Neural progenitor cell (in vitro differentiated cells): ENCODE measurements around the gene PRKAG3. TPM values are rescaled to one million over a fixed set of nuclear protein-coding genes. Genes with fewer than 3 reads are reported as not detected.

Source experiments
- DNase-seq: peaks from one replicate; pipeline ENCODE4 v3.0.0-alpha.2; 2016; ENCODE audit warnings: low spot score
- H2AFZ ChIP-seq: fragments of 200-600 bp; sonication (generic); replicated peaks from 2 replicates; pipeline ENCODE4 v1.6.1; 2016; ENCODE audit warnings: antibody characterized with exemption
- H3F3A ChIP-seq: fragments of 200-600 bp; sonication (generic); 2 replicates; pipeline ENCODE4 v1.6.1; 2016; ENCODE audit warnings: antibody characterized with exemption, low read depth
- H3K27ac ChIP-seq: fragments of 200-600 bp; sonication (generic); 2 replicates; pipeline ENCODE4 v1.5.1; 2016; ENCODE audit warnings: mild to moderate bottlenecking
- H3K27me3 ChIP-seq: fragments of 200-600 bp; sonication (generic); 2 replicates; pipeline ENCODE4 v1.6.1; 2016; ENCODE audit warnings: mild to moderate bottlenecking, moderate library complexity
- H3K36me3 ChIP-seq: fragments of 200-600 bp; sonication (generic); 2 replicates; pipeline ENCODE4 v1.5.1; 2016
- H3K4me1 ChIP-seq: fragments of 200-600 bp; sonication (generic); 2 replicates; pipeline ENCODE4 v1.6.1; 2016; ENCODE audit warnings: mixed run types
- H3K4me2 ChIP-seq: fragments of 200-600 bp; sonication (generic); 2 replicates; pipeline ENCODE4 v1.6.1; 2016
- H3K4me3 ChIP-seq: fragments of 200-600 bp; sonication (generic); 2 replicates; pipeline ENCODE4 v1.5.1; 2016
- H3K79me2 ChIP-seq: fragments of 200-600 bp; sonication (generic); 2 replicates; pipeline ENCODE4 v1.6.1; 2016; ENCODE audit warnings: low read depth
- H3K9ac ChIP-seq: fragments of 200-600 bp; sonication (generic); 2 replicates; pipeline ENCODE4 v1.6.1; 2016
- H3K9me3 ChIP-seq: fragments of 200-600 bp; sonication (generic); 2 replicates; pipeline ENCODE4 v1.5.1; 2016; ENCODE audit warnings: low read depth
- H4K20me1 ChIP-seq: fragments of 200-600 bp; sonication (generic); 2 replicates; pipeline ENCODE4 v1.6.1; 2016; ENCODE audit warnings: low read depth
- H3K27ac Mint-ChIP-seq: 3 replicates; pipeline ENCODE4 v1.8.0; 2021; ENCODE audit warnings: mixed read lengths
- H3K27me3 Mint-ChIP-seq: 2 replicates; pipeline ENCODE4 v1.8.0; 2022; ENCODE audit warnings: low read depth, mild to moderate bottlenecking, inconsistent platforms, moderate library complexity, mixed read lengths; ENCODE audit not compliant: insufficient read depth
- H3K36me3 Mint-ChIP-seq: 3 replicates; pipeline ENCODE4 v1.8.0; 2021; ENCODE audit warnings: mixed read lengths
- H3K4me1 Mint-ChIP-seq: 3 replicates; pipeline ENCODE4 v1.8.0; 2021; ENCODE audit warnings: mixed read lengths
- H3K4me3 Mint-ChIP-seq: 3 replicates; pipeline ENCODE4 v1.8.0; 2021; ENCODE audit warnings: mild to moderate bottlenecking, moderate library complexity, mixed read lengths
- H3K9me3 Mint-ChIP-seq: 3 replicates; pipeline ENCODE4 v1.8.0; 2020; ENCODE audit warnings: mixed read lengths
- EZH2 ChIP-seq: fragments of 200-600 bp; sonication (generic); IDR thresholded peaks from 2 replicates; pipeline ENCODE4 v1.6.1; 2017; ENCODE audit warnings: antibody characterized with exemption, mild to moderate bottlenecking, moderate library complexity
- EZH2phosphoT487 ChIP-seq: fragments of 200-600 bp; sonication (generic); IDR thresholded peaks from 2 replicates; pipeline ENCODE4 v1.6.1; 2017; ENCODE audit warnings: antibody characterized with exemption
- total RNA-seq: library from RNA; depleted of rRNA; stranded (reverse); fragments of >200 nt; gene quantifications from 2 replicates; pipeline ENCODE4 v1.2.3, GENCODE V29; 2015; ENCODE audit warnings: low replicate concordance
- TF ChIP-seq, protein P1 (sequence below): fragments of 200-600 bp; sonication (generic); IDR thresholded peaks from 2 replicates; pipeline ENCODE4 v1.5.1; 2017; ENCODE audit warnings: antibody characterized with exemption, mild to moderate bottlenecking

The PRKAG3 gene
- total RNA-seq, 1 donor from 2014 or later = not detected

GRCh38 chr2:218781691-218782527 lies 49.7 kb downstream of the PRKAG3 start, which contains the start of gene CYP27A1:
Gene CYP27A1 (plus strand): TSS chr2:218782147. CDS start chr2:218782183, 36 bp downstream.
- Mint-ChIP-seq H3K27ac (no peak within 1 kb of the TSS), H3K9me3 (peaks cover 5% of the 10 kb centered on the region), H3K4me1 (peaks cover 8% of the 10 kb centered on the region), H3K27me3 (peaks cover 19% of the 10 kb centered on the region), H3K4me3 (peak within 1 kb of the TSS; percentile 82), H3K36me3 (peaks cover 11% of the 10 kb centered on the region)
- peak within 1 kb of the TSS; percentile 57 for H3K4me3 ChIP-seq
- DNase-seq = peak; percentile 71
- peaks cover 16% of the 10 kb centered on the region for H3F3A ChIP-seq
- peaks cover 18% of the 10 kb centered on the region for H4K20me1 ChIP-seq
- peak within 1 kb of the TSS; percentile 81 for H2AFZ ChIP-seq
- no peaks in the 10 kb centered on the region for H3K36me3 ChIP-seq
- H3K79me2 ChIP-seq = no peaks in the 10 kb centered on the region
- H3K4me1 ChIP-seq = peaks cover 16% of the 10 kb centered on the region
- no peaks in the 10 kb centered on the region for H3K9me3 ChIP-seq
- H3K27me3 ChIP-seq = peaks cover 65% of the 10 kb centered on the region
- H3K27ac ChIP-seq = no peak within 1 kb of the TSS
- no peak within 1 kb of the TSS for H3K9ac ChIP-seq
- H3K4me2 ChIP-seq = peak within 1 kb of the TSS; percentile 94
- peak; percentile 87 for TF ChIP-seq EZH2
- peak; percentile 69 for TF ChIP-seq EZH2phosphoT487
- TF ChIP-seq, protein P1, sequence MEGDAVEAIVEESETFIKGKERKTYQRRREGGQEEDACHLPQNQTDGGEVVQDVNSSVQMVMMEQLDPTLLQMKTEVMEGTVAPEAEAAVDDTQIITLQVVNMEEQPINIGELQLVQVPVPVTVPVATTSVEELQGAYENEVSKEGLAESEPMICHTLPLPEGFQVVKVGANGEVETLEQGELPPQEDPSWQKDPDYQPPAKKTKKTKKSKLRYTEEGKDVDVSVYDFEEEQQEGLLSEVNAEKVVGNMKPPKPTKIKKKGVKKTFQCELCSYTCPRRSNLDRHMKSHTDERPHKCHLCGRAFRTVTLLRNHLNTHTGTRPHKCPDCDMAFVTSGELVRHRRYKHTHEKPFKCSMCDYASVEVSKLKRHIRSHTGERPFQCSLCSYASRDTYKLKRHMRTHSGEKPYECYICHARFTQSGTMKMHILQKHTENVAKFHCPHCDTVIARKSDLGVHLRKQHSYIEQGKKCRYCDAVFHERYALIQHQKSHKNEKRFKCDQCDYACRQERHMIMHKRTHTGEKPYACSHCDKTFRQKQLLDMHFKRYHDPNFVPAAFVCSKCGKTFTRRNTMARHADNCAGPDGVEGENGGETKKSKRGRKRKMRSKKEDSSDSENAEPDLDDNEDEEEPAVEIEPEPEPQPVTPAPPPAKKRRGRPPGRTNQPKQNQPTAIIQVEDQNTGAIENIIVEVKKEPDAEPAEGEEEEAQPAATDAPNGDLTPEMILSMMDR = no peak

- Mint-ChIP-seq H3K27me3 (peaks cover 19% of the 10 kb centered on the region), H3K27ac (no peak overlapping the region), H3K36me3 (peaks cover 11% of the 10 kb centered on the region), H3K4me3 (peak overlapping the region; percentile 77), H3K4me1 (peaks cover 8% of the 10 kb centered on the region), H3K9me3 (peaks cover 5% of the 10 kb centered on the region)
- H3K4me3 ChIP-seq = peak overlapping the region; percentile 57
- H3K27me3 ChIP-seq = peaks cover 65% of the 10 kb centered on the region
- no peaks in the 10 kb centered on the region for H3K36me3 ChIP-seq
- H3K9me3 ChIP-seq = no peaks in the 10 kb centered on the region
- peaks cover 18% of the 10 kb centered on the region for H4K20me1 ChIP-seq
- H3K27ac ChIP-seq = no peak overlapping the region
- H3K4me2 ChIP-seq = peak overlapping the region; percentile 94
- no peaks in the 10 kb centered on the region for H3K79me2 ChIP-seq
- H3K9ac ChIP-seq = no peak overlapping the region
- peak overlapping the region; percentile 81 for H2AFZ ChIP-seq
- peaks cover 16% of the 10 kb centered on the region for H3K4me1 ChIP-seq
- H3F3A ChIP-seq = peaks cover 16% of the 10 kb centered on the region
- no peak for DNase-seq
- TF ChIP-seq EZH2phosphoT487 (no peak), EZH2 (no peak)
- TF ChIP-seq, protein P1 = no peak
Measured at GRCh38 chr2:218780851-218781690, 50.5 kb downstream of the PRKAG3 start.

- Histone ChIP-seq H3K9me3 (no peaks in the 10 kb centered on the region), H2AFZ (no peak overlapping the region), H3K27me3 (peaks cover 56% of the 10 kb centered on the region), H3K4me3 (no peak overlapping the region), H3K4me2 (no peak overlapping the region), H4K20me1 (peaks cover 18% of the 10 kb centered on the region), H3F3A (peaks cover 16% of the 10 kb centered on the region), H3K79me2 (no peaks in the 10 kb centered on the region), H3K4me1 (peaks cover 16% of the 10 kb centered on the region), H3K9ac (no peak overlapping the region), H3K27ac (no peak overlapping the region), H3K36me3 (no peaks in the 10 kb centered on the region)
- Mint-ChIP-seq H3K9me3 (peaks cover 5% of the 10 kb centered on the region), H3K27ac (no peak overlapping the region), H3K27me3 (peaks cover 19% of the 10 kb centered on the region), H3K4me3 (no peak overlapping the region), H3K4me1 (peaks cover 8% of the 10 kb centered on the region), H3K36me3 (peaks cover 11% of the 10 kb centered on the region)
- DNase-seq = no peak
- TF ChIP-seq EZH2phosphoT487 (no peak), EZH2 (no peak)
- TF ChIP-seq, protein P1 = no peak
Measured at GRCh38 chr2:218780046-218780445, 51.6 kb downstream of the PRKAG3 start.
